ENCODE results near the gene TMEM31. TPM values are rescaled to one million over a fixed set of nuclear protein-coding genes. Genes with fewer than 3 reads are reported as not detected.

The TMEM31 gene
- polyA plus RNA-seq, 2 of the 4 experiments (the other 2 are of a cell fraction): 0.10 TPM; not detected in 1

DNA sequence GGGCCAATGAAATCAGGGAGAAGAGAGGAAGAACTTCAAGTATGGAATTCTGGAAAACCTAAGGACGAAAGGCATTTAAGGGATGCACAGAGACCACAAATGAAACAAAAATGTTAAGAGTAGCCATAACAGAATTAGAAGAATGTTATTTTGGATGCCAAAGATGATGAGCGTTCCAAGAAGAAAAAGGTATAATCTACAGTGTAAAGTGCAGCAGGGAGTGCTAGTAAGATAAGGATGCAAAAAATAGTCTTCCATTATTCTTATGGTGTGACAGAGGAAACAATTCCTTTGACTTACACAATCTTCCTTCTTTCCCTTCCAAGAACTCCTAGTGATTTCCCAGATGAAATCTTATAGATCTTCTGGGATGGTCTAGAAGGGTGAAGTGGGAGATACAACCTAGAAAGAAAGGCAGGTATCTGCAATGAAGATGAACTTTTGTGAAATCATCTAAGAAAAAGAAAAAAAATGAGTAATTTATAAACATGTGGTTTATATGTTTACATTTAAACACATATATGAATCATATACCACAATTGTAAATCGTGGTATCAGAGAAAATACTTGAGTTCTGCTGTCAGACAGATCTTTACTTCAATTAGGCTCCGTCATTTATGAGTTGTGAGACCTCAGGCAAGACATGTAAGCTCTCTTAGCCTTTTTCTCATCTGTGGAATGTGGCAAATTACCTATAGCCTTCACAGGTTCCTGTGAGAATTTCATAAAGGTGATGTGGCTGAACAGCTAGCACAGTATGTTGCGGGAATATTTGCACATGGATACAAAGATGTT, 32.3 kb upstream of the TMEM31 start:
- TF ChIP-seq RFX5 (IDR thresholded peaks at IDR 0.05) (no peak), FOXS1 (CRISPR knock-in tag; IDR thresholded peaks at IDR 0.05) (no peak), ZC3H11A (IDR thresholded peaks at IDR 0.05) (no peak), FOSL2 (IDR thresholded peaks at IDR 0.05) (no peak), FOSL2 (CRISPR knock-in tag; IDR thresholded peaks at IDR 0.05) (no peak), CTCF (IDR thresholded peaks at IDR 0.05) (no peak), MYC (IDR thresholded peaks at IDR 0.05; ENCODE audit: borderline replicate concordance, low read length) (no peak), CHD2 (IDR thresholded peaks at IDR 0.05; ENCODE audit: low read length, partially characterized antibody) (no peak), ESRRA (IDR thresholded peaks at IDR 0.05; ENCODE audit: borderline replicate concordance, low read length) (no peak), JUN (IDR thresholded peaks at IDR 0.05) (no peak), CBX8 (IDR thresholded peaks at IDR 0.05) (no peak)
- TF ChIP-seq, protein P1, sequence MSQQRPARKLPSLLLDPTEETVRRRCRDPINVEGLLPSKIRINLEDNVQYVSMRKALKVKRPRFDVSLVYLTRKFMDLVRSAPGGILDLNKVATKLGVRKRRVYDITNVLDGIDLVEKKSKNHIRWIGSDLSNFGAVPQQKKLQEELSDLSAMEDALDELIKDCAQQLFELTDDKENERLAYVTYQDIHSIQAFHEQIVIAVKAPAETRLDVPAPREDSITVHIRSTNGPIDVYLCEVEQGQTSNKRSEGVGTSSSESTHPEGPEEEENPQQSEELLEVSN (IDR thresholded peaks at IDR 0.05; ENCODE audit: borderline replicate concordance, low read depth): no peak
- no peak overlapping the region for H3K4me2 ChIP-seq
- no peak for DNase-seq (ENCODE audit: low read depth in 1 of 2, low spot score in 1 of 2)
- no peak overlapping the region for H3K4me3 ChIP-seq
- H3K27ac ChIP-seq: no peak overlapping the region
- no peak for ATAC-seq
- CTCF ChIA-PET: no interaction called here
- POLR2A ChIA-PET: interaction anchor here (0.6 kb wide), 1 partner anchor 8 kb away, joined by 3 read pairs; the partner anchor contains the start of gene MORF4L2
- H3K9me3 ChIP-seq: no peaks in the 10 kb centered on the region
- peaks cover 10% of the 10 kb centered on the region; the same call in 1 of the 3 replicates for H3K4me1 ChIP-seq
- WGBS (ENCODE audit: missing lambda C conversion rate): 72% methylated on average over 5 of the region's 5 CpGs
- FAIRE-seq: peak; percentile 79

GRCh38 chrX:103681443-103681842, 29.3 kb upstream of the TMEM31 start:
- TF ChIP-seq HMGXB4 (CRISPR knock-in tag; IDR thresholded peaks at IDR 0.05; ENCODE audit: borderline replicate concordance): no peak
- 0 out of 2 replicates have a peak, but pooled peaks have one; percentile 20 for TF ChIP-seq TFCP2L1 (CRISPR knock-in tag; IDR thresholded peaks at IDR 0.05)
- Histone ChIP-seq H3K27ac (no peak overlapping the region), H3K4me1 (peaks cover 26% of the 10 kb centered on the region), H3K4me2 (no peak overlapping the region), H3K9me3 (no peaks in the 10 kb centered on the region), H3K4me3 (no peak overlapping the region)
- FAIRE-seq (no peak), DNase-seq (ENCODE audit: low read depth in 1 of 2, low spot score in 1 of 2) (no peak), ATAC-seq (no peak)
- WGBS (ENCODE audit: missing lambda C conversion rate): 88% methylated on average over 2 of the region's 2 CpGs
- ChIA-PET CTCF (no interaction called here), POLR2A (no interaction called here)

DNA sequence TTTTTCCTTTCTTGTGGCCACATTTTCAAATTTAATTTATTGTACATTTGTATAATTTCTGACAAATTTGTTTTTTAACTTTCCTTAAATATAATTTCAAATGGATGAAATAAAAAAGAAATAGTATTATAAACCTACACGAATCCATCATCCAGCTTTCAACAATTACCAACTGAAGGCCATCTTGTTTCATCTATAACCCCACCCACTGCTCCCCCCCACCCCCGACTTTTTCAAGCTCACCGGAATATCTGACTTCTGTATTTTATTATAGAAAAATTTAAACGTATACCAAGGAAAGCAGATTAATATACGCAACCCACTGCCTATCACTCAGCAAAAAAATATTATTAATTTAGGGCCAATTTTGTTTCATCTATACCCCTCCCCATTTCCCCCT, 25.3 kb upstream of the TMEM31 start:
- peaks cover 32% of the 10 kb centered on the region for H3K4me1 ChIP-seq
- peak overlapping the region; percentile 89 to 95 for H3K27ac ChIP-seq
- no peak for ATAC-seq
- H3K4me3 ChIP-seq: peak overlapping the region; percentile 99
- TF ChIP-seq ESRRA (IDR thresholded peaks at IDR 0.05; ENCODE audit: borderline replicate concordance, low read length): no peak
- TF ChIP-seq CTCF (IDR thresholded peaks at IDR 0.05): no peak
- TF ChIP-seq ZFP36 (IDR thresholded peaks at IDR 0.05; ENCODE audit: borderline replicate concordance, partially characterized antibody): no peak
- no peak for TF ChIP-seq HMGXB4 (CRISPR knock-in tag; IDR thresholded peaks at IDR 0.05; ENCODE audit: borderline replicate concordance)
- no peak for TF ChIP-seq ZNF302 (CRISPR knock-in tag; IDR thresholded peaks at IDR 0.05)
- no peak for TF ChIP-seq PHF8 (IDR thresholded peaks at IDR 0.05; ENCODE audit: borderline replicate concordance, low read depth)
- TF ChIP-seq FOSB (CRISPR knock-in tag; IDR thresholded peaks at IDR 0.05): no peak
- TF ChIP-seq CBX8 (IDR thresholded peaks at IDR 0.05): no peak
- TF ChIP-seq MYC (IDR thresholded peaks at IDR 0.05; ENCODE audit: borderline replicate concordance, low read length): no peak
- peak; percentile 12 to 15 for DNase-seq (ENCODE audit: low read depth in 1 of 2, low spot score in 1 of 2)
- H3K4me2 ChIP-seq: peak overlapping the region; percentile 74
- POLR2A ChIA-PET: interaction anchor here (0.6 to 3.1 kb wide), 6 partner anchors 9 to 476 kb away, joined by 3 to 23 read pairs (median 6); no protein-coding TSS in a partner anchor
- H3K9me3 ChIP-seq: no peaks in the 10 kb centered on the region
- FAIRE-seq: no peak
- CTCF ChIA-PET: interaction anchor here (3.5 kb wide), 1 partner anchor 55 kb away, joined by 19 read pairs; no protein-coding TSS in a partner anchor
- WGBS (ENCODE audit: missing lambda C conversion rate): 1% methylated on average over 5 of the region's 5 CpGs

Measured in A549 (cell line).